HEK293 (cell line): ENCODE data around the gene TNFSF13.

Experiments
- CTCF ChIA-PET: fragments of 350-600 bp; formaldehyde crosslinking; extraction: SDS; loops from one replicate; lab custom pipeline; 2021; ENCODE audit warnings: antibody characterized with exemption; lab: Yijun Ruan, JAX
- POLR2A ChIA-PET: fragments of 300-600 bp; formaldehyde crosslinking; extraction: SDS; loops from one replicate; lab custom pipeline; 2020; ENCODE audit warnings: antibody characterized with exemption, inconsistent platforms; lab: Yijun Ruan, JAX
- H3K27ac ChIP-seq: fragments of 200-500 bp; sonication (Bioruptor generic); 2 replicates; pipeline ENCODE4 v1.5.1; 2014; ENCODE audit warnings: low read depth, low read length, control low read depth, inconsistent platforms; ENCODE audit errors: extremely low read depth
- H3K36me3 ChIP-seq, 2 experiments: fragments of 200-500 bp in 1 of 2; sonication (Bioruptor generic) in 1 of 2; 1 replicate in 1 of 2; 2 replicates in 1 of 2; pipeline ENCODE4 v1.5.1; 2014 to 2017; ENCODE audit warnings: inconsistent platforms in 2 of 2, low read length in 2 of 2; ENCODE audit not compliant: control insufficient read depth in 2 of 2, insufficient read depth in 1 of 2
- H3K4me1 ChIP-seq: fragments of 200-500 bp; sonication (Bioruptor generic); 2 replicates; pipeline ENCODE4 v1.5.1; 2014; ENCODE audit warnings: mild to moderate bottlenecking, low read length, inconsistent platforms; ENCODE audit not compliant: control insufficient read depth, insufficient read depth
- H3K4me3 ChIP-seq: 2 replicates; pipeline ENCODE4 v1.5.1; 2011; ENCODE audit warnings: low read depth, mild to moderate bottlenecking, control low read depth, low read length, moderate library complexity
- H3K9me3 ChIP-seq: fragments of 200-500 bp; sonication (Bioruptor generic); 2 replicates; pipeline ENCODE4 v1.5.1; 2014; ENCODE audit warnings: low read depth, low read length, inconsistent platforms; ENCODE audit not compliant: control insufficient read depth, insufficient read depth
- CTCF ChIP-seq: fragments of 450-650 bp; formaldehyde crosslinking; IDR thresholded peaks from 2 replicates; pipeline ENCODE4 v1.5.1; 2016; ENCODE audit warnings: missing biosample characterization, missing genetic modification characterization
- GLIS2 ChIP-seq: fragments of 450-650 bp; formaldehyde crosslinking; IDR thresholded peaks from 2 replicates; pipeline ENCODE4 v1.5.1; 2016; ENCODE audit warnings: missing biosample characterization, missing genetic modification characterization
- KLF16 ChIP-seq: fragments of 450-650 bp; formaldehyde crosslinking; IDR thresholded peaks from 2 replicates; pipeline ENCODE4 v1.5.1; 2017; ENCODE audit warnings: missing biosample characterization, missing genetic modification characterization
- KLF9 ChIP-seq: fragments of 450-650 bp; formaldehyde crosslinking; IDR thresholded peaks from 2 replicates; pipeline ENCODE4 v1.5.1; 2016; ENCODE audit warnings: missing biosample characterization, missing genetic modification characterization, low read depth
- PRDM4 ChIP-seq: fragments of 450-650 bp; formaldehyde crosslinking; IDR thresholded peaks from 2 replicates; pipeline ENCODE4 v1.5.1; 2017; ENCODE audit warnings: missing biosample characterization, missing genetic modification characterization
- SALL2 ChIP-seq: fragments of 450-650 bp; formaldehyde crosslinking; IDR thresholded peaks from 2 replicates; pipeline ENCODE4 v1.5.0; 2017; ENCODE audit warnings: missing biosample characterization, mild to moderate bottlenecking, missing genetic modification characterization, borderline replicate concordance
- ZBTB7A ChIP-seq: fragments of 450-650 bp; formaldehyde crosslinking; IDR thresholded peaks from 2 replicates; pipeline ENCODE4 v1.5.1; 2016; ENCODE audit warnings: low read depth, missing biosample characterization, missing genetic modification characterization
- ZEB2 ChIP-seq: fragments of 450-650 bp; formaldehyde crosslinking; IDR thresholded peaks from 2 replicates; pipeline ENCODE4 v1.5.1; 2016; ENCODE audit warnings: missing biosample characterization, missing genetic modification characterization
- ZNF138 ChIP-seq: fragments of 450-650 bp; formaldehyde crosslinking; IDR thresholded peaks from 2 replicates; pipeline ENCODE4 v1.5.1; 2016; ENCODE audit warnings: missing biosample characterization, missing genetic modification characterization, borderline replicate concordance
- ZNF24 ChIP-seq: fragments of 450-650 bp; formaldehyde crosslinking; IDR thresholded peaks from 2 replicates; pipeline ENCODE4 v1.5.1; 2016; ENCODE audit warnings: missing biosample characterization, missing genetic modification characterization
- ZNF433 ChIP-seq: fragments of 450-650 bp; formaldehyde crosslinking; IDR thresholded peaks from 2 replicates; pipeline ENCODE4 v1.5.1; 2016; ENCODE audit warnings: missing biosample characterization, missing genetic modification characterization, low read depth
- ZNF501 ChIP-seq: fragments of 450-650 bp; formaldehyde crosslinking; IDR thresholded peaks from 2 replicates; pipeline ENCODE4 v1.5.1; 2016; ENCODE audit warnings: missing biosample characterization, missing genetic modification characterization
- ZNF514 ChIP-seq: fragments of 450-650 bp; formaldehyde crosslinking; IDR thresholded peaks from 2 replicates; pipeline ENCODE4 v1.5.1; 2016; ENCODE audit warnings: missing biosample characterization, missing genetic modification characterization
- ZNF544 ChIP-seq: fragments of 450-650 bp; formaldehyde crosslinking; IDR thresholded peaks from 2 replicates; pipeline ENCODE4 v1.5.0; 2017; ENCODE audit warnings: missing biosample characterization, missing genetic modification characterization
- ZNF558 ChIP-seq: fragments of 450-650 bp; formaldehyde crosslinking; IDR thresholded peaks from 2 replicates; pipeline ENCODE4 v1.5.1; 2016; ENCODE audit warnings: missing biosample characterization, missing genetic modification characterization
- ZNF600 ChIP-seq: fragments of 450-650 bp; formaldehyde crosslinking; IDR thresholded peaks from 2 replicates; pipeline ENCODE4 v1.5.1; 2016; ENCODE audit warnings: missing biosample characterization, missing genetic modification characterization
- ZSCAN16 ChIP-seq: fragments of 450-650 bp; formaldehyde crosslinking; IDR thresholded peaks from 2 replicates; pipeline ENCODE4 v1.5.1; 2016; ENCODE audit warnings: missing biosample characterization, missing genetic modification characterization

Gene TNFSF13, protein sequence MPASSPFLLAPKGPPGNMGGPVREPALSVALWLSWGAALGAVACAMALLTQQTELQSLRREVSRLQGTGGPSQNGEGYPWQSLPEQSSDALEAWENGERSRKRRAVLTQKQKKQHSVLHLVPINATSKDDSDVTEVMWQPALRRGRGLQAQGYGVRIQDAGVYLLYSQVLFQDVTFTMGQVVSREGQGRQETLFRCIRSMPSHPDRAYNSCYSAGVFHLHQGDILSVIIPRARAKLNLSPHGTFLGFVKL

GRCh38 chr17:7558544-7559319 lies at the start of gene TNFSF13:
Gene TNFSF13, plus strand, starts transcription at chr17:7558750. Its CDS starts 290 bp downstream, at chr17:7559040.
- Histone ChIP-seq H3K4me3 (no peak within 1 kb of the TSS), H3K27ac (peak within 1 kb of the TSS; percentile 16; the same call in 1 of the 2 replicates), H3K36me3 (peaks cover 5 to 9% of the 10 kb centered on the region in 2 experiments), H3K4me1 (peaks cover 11% of the 10 kb centered on the region), H3K9me3 (no peaks in the 10 kb centered on the region)
- ChIA-PET CTCF (interaction anchor here (0.5 to 5.1 kb wide), 4 partner anchors 44 to 521 kb away, joined by 3 to 112 read pairs (median 45); partner anchors contain the start of gene TMEM95), POLR2A (interaction anchor here (0.6 kb wide), 2 partner anchors 42 to 75 kb away, joined by 3 read pairs; partner anchors contain the start of gene POLR2A)
- peak; percentile 29; the same call in 1 of the 2 replicates for TF ChIP-seq GLIS2 (tag by site-specific recombination)
- no peak for TF ChIP-seq SALL2 (tag by site-specific recombination)
- TF ChIP-seq ZNF433 (tag by site-specific recombination) = no peak

- POLR2A ChIA-PET = interaction anchor here (0.5 to 1.6 kb wide), 4 partner anchors 43 to 178 kb away, joined by 3 to 5 read pairs (median 4); partner anchors contain the start of genes CD68 and TP53
- H3K9me3 ChIP-seq = no peaks in the 10 kb centered on the region
- no peak overlapping the region for H3K4me3 ChIP-seq
- peaks cover 87 to 99% of the 10 kb centered on the region in 2 experiments for H3K36me3 ChIP-seq
- peak overlapping the region; percentile 41; the same call in 1 of the 2 replicates for H3K27ac ChIP-seq
- H3K4me1 ChIP-seq = no peaks in the 10 kb centered on the region
- CTCF ChIA-PET = interaction anchor here (1.0 to 4.0 kb wide), 5 partner anchors 13 to 153 kb away, joined by 4 to 21 read pairs (median 5); partner anchors contain the start of genes SENP3 and TMEM95
- TF ChIP-seq KLF16 (tag by site-specific recombination) = no peak
- no peak for TF ChIP-seq ZNF558 (tag by site-specific recombination)
- no peak for TF ChIP-seq ZNF514 (tag by site-specific recombination)
- no peak for TF ChIP-seq ZEB2 (tag by site-specific recombination)
- TF ChIP-seq ZNF600 (tag by site-specific recombination) = peak; percentile 52
Observed at GRCh38 chr17:7508846-7509245, 49.7 kb upstream of the TNFSF13 start.

DNA sequence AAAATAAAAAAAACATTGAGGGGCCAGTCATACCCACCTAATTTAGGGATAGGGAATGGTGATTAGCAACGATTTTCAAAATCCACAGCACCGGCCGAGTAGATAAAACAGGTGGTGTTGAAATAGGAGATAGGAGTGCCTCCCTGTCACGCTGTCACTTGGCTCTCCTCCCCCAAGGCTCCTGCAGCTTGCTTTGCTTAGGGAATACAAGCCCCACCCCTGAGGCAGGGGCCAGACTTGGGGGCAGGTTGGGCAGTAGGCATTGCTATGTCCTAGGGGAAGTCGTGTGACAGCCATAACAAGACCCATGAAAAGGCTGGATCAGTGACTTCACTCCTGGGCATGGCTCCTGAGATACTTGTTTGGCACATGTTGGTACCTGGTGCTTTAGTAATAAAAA lies 48.6 kb upstream of the TNFSF13 start:
- Histone ChIP-seq H3K4me1 (no peaks in the 10 kb centered on the region), H3K36me3 (peaks cover 85 to 97% of the 10 kb centered on the region in 2 experiments), H3K27ac (no peak overlapping the region), H3K4me3 (no peak overlapping the region), H3K9me3 (no peaks in the 10 kb centered on the region)
- ChIA-PET CTCF (interaction anchor here (0.6 to 4.0 kb wide), 4 partner anchors 8 to 154 kb away, joined by 3 to 21 read pairs (median 8); partner anchors contain the start of genes SENP3 and TMEM95), POLR2A (interaction anchor here (1.2 to 1.6 kb wide), 2 partner anchors 51 to 69 kb away, joined by 3 to 4 read pairs; partner anchors contain the start of gene CD68)
- TF ChIP-seq ZNF24 (tag by site-specific recombination) (no peak), ZBTB7A (tag by site-specific recombination) (no peak), ZSCAN16 (no peak), ZNF138 (no peak), ZNF544 (tag by site-specific recombination) (no peak), KLF9 (tag by site-specific recombination) (no peak), PRDM4 (tag by site-specific recombination) (no peak), GLIS2 (tag by site-specific recombination) (no peak), ZNF501 (tag by site-specific recombination) (no peak), CTCF (tag by site-specific recombination) (no peak)
